SK-N-SH (cell line): ENCODE data around the gene OST4. TPM values are rescaled to one million over a fixed set of nuclear protein-coding genes. Genes with fewer than 3 reads are reported as not detected.
A peak's percentile ranks its signal among the peaks of the same experiment; 100 is the strongest.

Source experiments
- CTCF ChIA-PET: fragments of 300-600, 350-600 bp; formaldehyde crosslinking; extraction: SDS; loops from one replicate; lab custom pipeline; 2021; lab: Yijun Ruan, JAX
- POLR2A ChIA-PET: fragments of 350-600 bp; sonication (Branson Sonifier 250); formaldehyde crosslinking; extraction: SDS; loops from one replicate; lab custom pipeline; 2020; ENCODE audit warnings: antibody characterized with exemption, inconsistent platforms; lab: Yijun Ruan, JAX
- DNase-seq: peaks from one replicate; pipeline ENCODE4 v3.0.0; 2012
- H2AFZ ChIP-seq: fragments of 200-600 bp; sonication (generic); 2 replicates; pipeline ENCODE4 v1.8.1; 2016; ENCODE audit warnings: antibody characterized with exemption, mild to moderate bottlenecking, low read depth
- H3F3A ChIP-seq: fragments of 200-600 bp; sonication (generic); replicated peaks from 2 replicates; pipeline ENCODE3; 2016; ENCODE audit warnings: antibody characterized with exemption, mild to moderate bottlenecking; ENCODE audit not compliant: insufficient read depth
- H3K27ac ChIP-seq, 2 experiments: fragments of 200-500 bp in 1 of 2; fragments of 200-600 bp in 1 of 2; sonication (Bioruptor generic) in 1 of 2; sonication (generic), shearing (Covaris generic) in 1 of 2; 2 replicates each; pipeline versions ENCODE4 v1.5.1 to v1.6.1; 2014 to 2016; ENCODE audit warnings: low read depth in 2 of 2, inconsistent platforms in 1 of 2, low read length in 1 of 2, mild to moderate bottlenecking in 1 of 2, mixed read lengths in 1 of 2
- H3K27me3 ChIP-seq: fragments of 200-600 bp; sonication (generic), shearing (Covaris generic); 2 replicates; pipeline ENCODE4 v1.6.1; 2016; ENCODE audit warnings: mixed run types; ENCODE audit not compliant: insufficient read depth
- H3K36me3 ChIP-seq, 2 experiments: fragments of 200-500 bp in 1 of 2; fragments of 200-600 bp in 1 of 2; sonication (Bioruptor generic) in 1 of 2; sonication (generic) in 1 of 2; replicated peaks in 1 of 2; 2 replicates each; pipeline versions ENCODE3 to v1.5.1; 2014 to 2016; ENCODE audit warnings: low read length in 1 of 2, mild to moderate bottlenecking in 1 of 2; ENCODE audit not compliant: insufficient read depth in 2 of 2, control insufficient read depth in 1 of 2
- H3K4me1 ChIP-seq, 2 experiments: fragments of 200-500 bp in 1 of 2; fragments of 200-600 bp in 1 of 2; sonication (Bioruptor generic) in 1 of 2; sonication (generic), shearing (Covaris generic) in 1 of 2; 2 replicates each; pipeline versions ENCODE4 v1.5.1 to v1.6.1; 2014 to 2016; ENCODE audit warnings: low read depth in 1 of 2, low read length in 1 of 2, mixed run types in 1 of 2; ENCODE audit not compliant: insufficient read depth in 2 of 2, control insufficient read depth in 1 of 2
- H3K4me2 ChIP-seq: fragments of 200-600 bp; sonication (generic), shearing (Covaris generic); 2 replicates; pipeline ENCODE4 v1.6.1; 2017; ENCODE audit warnings: mixed run types
- H3K4me3 ChIP-seq, 2 experiments: fragments of 200-500 bp in 1 of 2; fragments of 200-600 bp in 1 of 2; sonication (Bioruptor generic) in 1 of 2; sonication (generic), shearing (Covaris generic) in 1 of 2; 2 replicates each; pipeline versions ENCODE4 v1.5.1 to v1.8.1; 2014 to 2016; ENCODE audit warnings: low read depth in 2 of 2, inconsistent platforms in 1 of 2, low read length in 1 of 2, mild to moderate bottlenecking in 1 of 2, mixed read lengths in 1 of 2, moderate library complexity in 1 of 2
- H3K79me2 ChIP-seq: fragments of 200-600 bp; sonication (generic); 2 replicates; pipeline ENCODE4 v1.8.1; 2017; ENCODE audit warnings: mild to moderate bottlenecking; ENCODE audit not compliant: insufficient read depth
- H3K9ac ChIP-seq: fragments of 200-600 bp; sonication (generic); 2 replicates; pipeline ENCODE4 v1.6.1; 2017; ENCODE audit warnings: mixed run types
- H3K9me2 ChIP-seq: fragments of 200-600 bp; sonication (generic); 2 replicates; pipeline ENCODE4 v1.6.1; 2017; ENCODE audit warnings: mixed run types
- H3K9me3 ChIP-seq: fragments of 200-600 bp; sonication (generic); 2 replicates; pipeline ENCODE4 v1.6.1; 2017; ENCODE audit warnings: mixed run types, mild to moderate bottlenecking, moderate library complexity
- H4K20me1 ChIP-seq: fragments of 200-600 bp; sonication (generic); 2 replicates; pipeline ENCODE4 v1.6.1; 2017; ENCODE audit warnings: mild to moderate bottlenecking, mixed run types; ENCODE audit not compliant: insufficient read depth
- CHD2 ChIP-seq: fragments of 150-350 bp; IDR thresholded peaks from 2 replicates; pipeline ENCODE4 v1.6.1; 2018; ENCODE audit warnings: low read length; ENCODE audit not compliant: partially characterized antibody
- CTCF ChIP-seq: fragments of 200-600 bp; sonication (generic); IDR thresholded peaks from 2 replicates; pipeline ENCODE4 v1.6.1; 2017; ENCODE audit warnings: antibody characterized with exemption, mild to moderate bottlenecking, moderate library complexity
- ELF1 ChIP-seq: IDR thresholded peaks from 2 replicates; pipeline ENCODE4 v1.4.0; 2012
- EZH2phosphoT487 ChIP-seq: fragments of 200-600 bp; sonication (generic); IDR thresholded peaks from 2 replicates; pipeline ENCODE4 v1.6.1; 2017; ENCODE audit warnings: low read depth, mixed run types, mild to moderate bottlenecking, antibody characterized with exemption, moderate library complexity, borderline replicate concordance
- FOXJ3 ChIP-seq: sonication (generic); formaldehyde crosslinking; IDR thresholded peaks from 2 replicates; pipeline ENCODE4 v1.5.1; 2020; ENCODE audit warnings: mild to moderate bottlenecking, missing genetic modification reagents
- FOXM1 ChIP-seq: IDR thresholded peaks from 2 replicates; pipeline ENCODE4 v1.4.0; 2012; ENCODE audit warnings: low read depth, mild to moderate bottlenecking
- GATA2 ChIP-seq: sonication (generic); formaldehyde crosslinking; IDR thresholded peaks from 2 replicates; pipeline ENCODE4 v1.5.0; 2020; ENCODE audit warnings: mild to moderate bottlenecking, missing genetic modification reagents
- RCOR1 ChIP-seq: fragments of 150-350 bp; IDR thresholded peaks from 2 replicates; pipeline ENCODE4 v1.6.1; 2017; ENCODE audit warnings: antibody characterized with exemption, low read length
- RFX5 ChIP-seq: IDR thresholded peaks from 2 replicates; pipeline ENCODE4 v1.6.1; 2012; ENCODE audit warnings: mild to moderate bottlenecking, improper control_type of control experiment, low read length
- SIN3A ChIP-seq: IDR thresholded peaks from 2 replicates; pipeline ENCODE4 v1.6.1; 2012; ENCODE audit warnings: low read depth, mild to moderate bottlenecking, low read length, moderate library complexity, borderline replicate concordance
- SMC3 ChIP-seq: IDR thresholded peaks from 2 replicates; pipeline ENCODE4 v1.6.1; 2012; ENCODE audit warnings: low read depth, low read length, improper control_type of control experiment
- TAF1 ChIP-seq: IDR thresholded peaks from 2 replicates; pipeline ENCODE4 v1.6.1; 2012; ENCODE audit warnings: low read depth, mild to moderate bottlenecking, low read length, moderate library complexity, borderline replicate concordance
- TEAD4 ChIP-seq: IDR thresholded peaks from 2 replicates; pipeline ENCODE4 v1.4.0; 2012; ENCODE audit warnings: mild to moderate bottlenecking, borderline replicate concordance; ENCODE audit not compliant: insufficient read depth
- WGBS: methylation state at CpG from one replicate; pipeline ENCODE4 v1.1.6; 2017; ENCODE audit warnings: low lambda C conversion rate; 5-methylcytosine and 5-hydroxymethylcytosine counted together
- polyA plus RNA-seq, 3 experiments: library from polyadenylated mRNA; depleted of rRNA; stranded (reverse); fragments of >200 nt; gene quantifications; 2 replicates each; pipeline ENCODE4 v1.2.3, GENCODE V29; 2012
- TF ChIP-seq, protein P1 (sequence below): IDR thresholded peaks from 2 replicates; pipeline ENCODE4 v1.6.1; 2012; ENCODE audit warnings: mild to moderate bottlenecking, low read depth, low read length, moderate library complexity
- TF ChIP-seq, protein P2 (sequence below): IDR thresholded peaks from 2 replicates; pipeline ENCODE4 v1.4.0; 2012; ENCODE audit warnings: low read depth, borderline replicate concordance
- TF ChIP-seq, protein P3 (sequence below): fragments of 150-350 bp; IDR thresholded peaks from 2 replicates; pipeline ENCODE4 v1.6.1; 2017; ENCODE audit warnings: antibody characterized with exemption, low read length, low read depth, borderline replicate concordance

Gene OST4
- polyA plus RNA-seq, 1 of the 3 experiments (the other 2 are of a cell fraction), result 1,851 TPM

DNA sequence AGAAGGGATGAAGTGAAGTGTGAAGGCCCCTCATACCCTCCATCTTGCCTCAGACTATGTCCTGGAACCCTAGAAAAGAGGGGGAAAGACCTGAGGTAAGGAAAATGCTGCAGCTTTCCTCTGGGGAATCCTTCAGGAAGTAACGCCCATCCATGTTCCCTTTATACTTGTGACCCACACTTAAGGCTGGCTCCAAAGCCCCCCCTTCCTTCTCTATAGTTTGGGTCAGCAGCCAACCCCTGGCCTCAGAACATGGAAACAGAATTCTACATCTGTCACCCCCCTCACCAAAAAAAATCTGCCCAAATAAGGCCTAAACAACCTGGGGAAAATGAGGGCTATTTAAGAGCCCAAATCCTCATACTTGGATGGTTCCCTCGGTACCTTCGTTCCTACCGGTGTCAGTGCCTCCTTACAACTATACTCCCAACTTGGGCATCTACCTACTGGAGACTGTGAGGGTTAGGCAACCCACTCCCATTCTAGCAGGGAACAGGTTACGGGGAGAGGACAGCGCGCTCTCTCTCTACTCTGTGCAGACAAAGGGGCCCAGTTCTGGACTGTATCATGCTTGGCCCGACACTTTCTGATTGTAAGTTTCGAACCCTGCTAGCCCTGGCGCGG is 689 bp downstream of the OST4 start:
- Histone ChIP-seq H3K9ac (peak overlapping the region; percentile 94), H3F3A (peaks cover 6% of the 10 kb centered on the region), H3K27me3 (no peaks in the 10 kb centered on the region), H3K4me1 (peaks cover 44 to 60% of the 10 kb centered on the region in 2 experiments), H3K27ac (peak overlapping the region; percentile 75 to 89; a peak in 3 of 4 replicates), H4K20me1 (peaks cover 14% of the 10 kb centered on the region), H3K9me3 (no peaks in the 10 kb centered on the region), H2AFZ (peak overlapping the region; percentile 84; the same call in 1 of the 2 replicates), H3K79me2 (peaks cover 56% of the 10 kb centered on the region), H3K4me3 (peak overlapping the region; percentile 97 to 98), H3K36me3 (peaks cover 37 to 38% of the 10 kb centered on the region in 2 experiments), H3K9me2 (no peaks in the 10 kb centered on the region), H3K4me2 (peak overlapping the region; percentile 88)
- ChIA-PET CTCF (interaction anchor here (0.6 to 18.5 kb wide), 8 partner anchors 9 to 87 kb away, joined by 3 to 227 read pairs (median 5); partner anchors contain the start of genes AGBL5, EMILIN1 and KHK), POLR2A (interaction anchor here (0.6 to 5.7 kb wide), 10 partner anchors 7 to 1824 kb away, joined by 3 to 80 read pairs (median 16); partner anchors contain the start of genes AGBL5, KHK and TMEM214)
- WGBS, result 3% methylated on average over 11 of the region's 11 CpGs
- no peak for DNase-seq
- TF ChIP-seq TEAD4 (no peak), SIN3A (no peak), EZH2phosphoT487 (no peak), FOXM1 (no peak)
- TF ChIP-seq, protein P1, sequence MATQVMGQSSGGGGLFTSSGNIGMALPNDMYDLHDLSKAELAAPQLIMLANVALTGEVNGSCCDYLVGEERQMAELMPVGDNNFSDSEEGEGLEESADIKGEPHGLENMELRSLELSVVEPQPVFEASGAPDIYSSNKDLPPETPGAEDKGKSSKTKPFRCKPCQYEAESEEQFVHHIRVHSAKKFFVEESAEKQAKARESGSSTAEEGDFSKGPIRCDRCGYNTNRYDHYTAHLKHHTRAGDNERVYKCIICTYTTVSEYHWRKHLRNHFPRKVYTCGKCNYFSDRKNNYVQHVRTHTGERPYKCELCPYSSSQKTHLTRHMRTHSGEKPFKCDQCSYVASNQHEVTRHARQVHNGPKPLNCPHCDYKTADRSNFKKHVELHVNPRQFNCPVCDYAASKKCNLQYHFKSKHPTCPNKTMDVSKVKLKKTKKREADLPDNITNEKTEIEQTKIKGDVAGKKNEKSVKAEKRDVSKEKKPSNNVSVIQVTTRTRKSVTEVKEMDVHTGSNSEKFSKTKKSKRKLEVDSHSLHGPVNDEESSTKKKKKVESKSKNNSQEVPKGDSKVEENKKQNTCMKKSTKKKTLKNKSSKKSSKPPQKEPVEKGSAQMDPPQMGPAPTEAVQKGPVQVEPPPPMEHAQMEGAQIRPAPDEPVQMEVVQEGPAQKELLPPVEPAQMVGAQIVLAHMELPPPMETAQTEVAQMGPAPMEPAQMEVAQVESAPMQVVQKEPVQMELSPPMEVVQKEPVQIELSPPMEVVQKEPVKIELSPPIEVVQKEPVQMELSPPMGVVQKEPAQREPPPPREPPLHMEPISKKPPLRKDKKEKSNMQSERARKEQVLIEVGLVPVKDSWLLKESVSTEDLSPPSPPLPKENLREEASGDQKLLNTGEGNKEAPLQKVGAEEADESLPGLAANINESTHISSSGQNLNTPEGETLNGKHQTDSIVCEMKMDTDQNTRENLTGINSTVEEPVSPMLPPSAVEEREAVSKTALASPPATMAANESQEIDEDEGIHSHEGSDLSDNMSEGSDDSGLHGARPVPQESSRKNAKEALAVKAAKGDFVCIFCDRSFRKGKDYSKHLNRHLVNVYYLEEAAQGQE, result no peak

- Histone ChIP-seq H2AFZ (no peak overlapping the region), H4K20me1 (peaks cover 14% of the 10 kb centered on the region), H3K9me2 (no peaks in the 10 kb centered on the region), H3K9me3 (no peaks in the 10 kb centered on the region), H3F3A (peaks cover 11% of the 10 kb centered on the region), H3K4me3 (peak overlapping the region; percentile 97 to 98), H3K9ac (peak overlapping the region; percentile 94), H3K4me1 (peaks cover 39 to 54% of the 10 kb centered on the region in 2 experiments), H3K36me3 (peaks cover 43 to 44% of the 10 kb centered on the region in 2 experiments), H3K27me3 (no peaks in the 10 kb centered on the region), H3K4me2 (peak overlapping the region; percentile 88), H3K79me2 (peaks cover 63% of the 10 kb centered on the region), H3K27ac (peak overlapping the region in 1 of 2 experiments; percentile 19; a peak in 1 of 4 replicates)
- 78% methylated on average over 8 of the region's 8 CpGs for WGBS
- CTCF ChIA-PET, result interaction anchor here (0.6 to 18.5 kb wide), 5 partner anchors 8 to 214 kb away, joined by 3 to 227 read pairs (median 7); partner anchors contain the start of genes AGBL5, EMILIN1 and KHK
- POLR2A ChIA-PET, result interaction anchor here (1.7 to 5.7 kb wide), 2 partner anchors 19 to 37 kb away, joined by 6 to 80 read pairs; partner anchors contain the start of genes AGBL5 and TMEM214
- DNase-seq, result no peak
- TF ChIP-seq, protein P2, sequence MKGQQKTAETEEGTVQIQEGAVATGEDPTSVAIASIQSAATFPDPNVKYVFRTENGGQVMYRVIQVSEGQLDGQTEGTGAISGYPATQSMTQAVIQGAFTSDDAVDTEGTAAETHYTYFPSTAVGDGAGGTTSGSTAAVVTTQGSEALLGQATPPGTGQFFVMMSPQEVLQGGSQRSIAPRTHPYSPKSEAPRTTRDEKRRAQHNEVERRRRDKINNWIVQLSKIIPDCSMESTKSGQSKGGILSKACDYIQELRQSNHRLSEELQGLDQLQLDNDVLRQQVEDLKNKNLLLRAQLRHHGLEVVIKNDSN, result no peak
- TF ChIP-seq TAF1 (no peak), CTCF (no peak), RFX5 (no peak), RCOR1 (no peak), ELF1 (no peak), SMC3 (no peak), FOXJ3 (CRISPR knock-in tag) (no peak), GATA2 (CRISPR knock-in tag) (no peak), CHD2 (no peak), EZH2phosphoT487 (no peak), TEAD4 (no peak), SIN3A (no peak)
- TF ChIP-seq, protein P3, sequence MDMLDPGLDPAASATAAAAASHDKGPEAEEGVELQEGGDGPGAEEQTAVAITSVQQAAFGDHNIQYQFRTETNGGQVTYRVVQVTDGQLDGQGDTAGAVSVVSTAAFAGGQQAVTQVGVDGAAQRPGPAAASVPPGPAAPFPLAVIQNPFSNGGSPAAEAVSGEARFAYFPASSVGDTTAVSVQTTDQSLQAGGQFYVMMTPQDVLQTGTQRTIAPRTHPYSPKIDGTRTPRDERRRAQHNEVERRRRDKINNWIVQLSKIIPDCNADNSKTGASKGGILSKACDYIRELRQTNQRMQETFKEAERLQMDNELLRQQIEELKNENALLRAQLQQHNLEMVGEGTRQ, result no peak
Observed at GRCh38 chr2:27069961-27070618, 1.4 kb downstream of the OST4 start.
